Stimulated activated CD8-positive, alpha-beta memory T cell treated with anti-CD3 and anti-CD28 coated beads, Interleukin-7, amount 100 ng/mL, for 48 hours (primary cell): Measurements from ENCODE around the gene SURF2.

Source experiments
- DNase-seq, 2 donors: peaks; one replicate each; pipeline ENCODE4 v3.0.0-alpha.2; 2020; ENCODE audit warnings: low read depth in 1 of 2; ENCODE audit errors: extremely low read depth in 1 of 2

SURF2 gene

DNA sequence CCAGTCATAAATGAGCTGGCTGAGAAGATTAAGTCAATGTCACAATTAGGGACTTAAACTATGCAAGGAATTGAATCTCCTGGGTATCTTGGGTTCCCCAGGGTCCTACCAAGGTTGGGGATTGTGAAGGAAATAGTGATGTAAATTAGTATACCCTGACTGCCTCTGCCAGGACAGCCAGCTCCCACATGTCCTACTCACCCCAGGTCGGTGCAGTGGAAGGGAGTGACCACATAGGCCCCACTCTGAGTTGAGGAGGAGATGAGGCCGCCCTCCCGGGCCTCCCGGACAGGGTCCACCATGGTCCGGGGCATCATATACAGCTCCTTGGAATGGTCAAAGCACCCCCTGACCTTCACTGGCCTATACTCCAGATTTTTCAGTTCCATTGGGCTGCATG, 2.8 kb upstream of the SURF2 start:
- no peak for DNase-seq

GRCh38 chr9:133354766-133355165, 1.6 kb upstream of the SURF2 start:
- no peak for DNase-seq

GRCh38 chr9:133355881-133356357, 431 bp upstream of the SURF2 start:
- no peak for DNase-seq

DNA sequence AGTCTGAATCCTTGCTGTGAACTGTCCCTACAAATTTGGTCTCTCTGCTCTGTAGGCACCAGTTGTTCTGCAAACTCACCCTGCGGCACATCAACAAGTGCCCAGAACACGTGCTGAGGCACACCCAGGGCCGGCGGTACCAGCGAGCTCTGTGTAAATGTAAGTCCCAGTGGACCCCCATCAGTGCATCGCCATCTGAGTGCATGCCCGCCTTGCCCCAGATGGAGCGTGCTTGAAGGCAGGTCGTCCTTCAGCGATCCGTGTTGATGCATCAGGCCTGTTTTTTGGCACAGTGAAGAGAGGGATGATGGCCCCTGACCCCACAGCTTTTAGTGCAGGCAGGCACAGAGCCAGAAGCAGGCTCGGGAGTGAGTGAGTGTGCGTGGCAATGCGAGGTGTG, 1.3 kb downstream of the SURF2 start:
- no peak for DNase-seq

DNA sequence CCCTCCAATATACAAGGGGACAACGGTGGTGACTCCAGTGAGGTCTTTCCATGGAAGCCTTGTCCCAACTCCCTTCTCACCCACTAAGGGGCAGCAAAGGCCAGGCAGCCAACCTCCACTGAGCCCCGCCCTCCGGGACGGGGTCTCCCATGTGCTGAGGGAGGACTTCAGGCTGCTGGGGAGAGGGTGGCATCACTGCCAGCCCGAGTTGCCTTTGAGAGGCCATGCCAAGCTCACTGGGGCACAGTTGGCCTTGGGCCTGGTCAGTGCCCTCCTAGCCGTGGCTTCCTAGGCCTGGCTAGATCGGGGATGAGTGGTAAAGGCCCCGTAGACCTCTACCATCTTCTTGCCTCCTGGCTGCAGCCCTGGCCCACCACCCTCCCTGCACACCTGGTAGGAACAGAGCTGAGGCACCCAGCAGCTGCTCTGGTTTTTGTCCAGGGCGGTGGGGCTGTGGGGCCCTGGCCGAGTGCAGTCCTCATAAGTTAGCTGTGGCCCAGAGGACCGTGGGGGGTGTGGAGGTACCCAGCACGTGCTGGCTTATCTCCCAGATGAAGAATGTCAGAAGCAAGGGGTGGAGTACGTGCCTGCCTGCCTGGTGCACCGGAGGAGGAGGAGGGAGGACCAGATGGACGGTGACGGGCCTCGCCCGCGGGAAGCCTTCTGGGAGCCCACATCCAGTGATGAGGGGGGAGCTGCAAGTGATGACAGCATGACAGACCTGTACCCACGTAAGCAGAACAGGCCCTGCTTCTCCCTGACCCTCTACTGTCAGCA, 3.2 kb downstream of the SURF2 start:
- no peak for DNase-seq

DNA sequence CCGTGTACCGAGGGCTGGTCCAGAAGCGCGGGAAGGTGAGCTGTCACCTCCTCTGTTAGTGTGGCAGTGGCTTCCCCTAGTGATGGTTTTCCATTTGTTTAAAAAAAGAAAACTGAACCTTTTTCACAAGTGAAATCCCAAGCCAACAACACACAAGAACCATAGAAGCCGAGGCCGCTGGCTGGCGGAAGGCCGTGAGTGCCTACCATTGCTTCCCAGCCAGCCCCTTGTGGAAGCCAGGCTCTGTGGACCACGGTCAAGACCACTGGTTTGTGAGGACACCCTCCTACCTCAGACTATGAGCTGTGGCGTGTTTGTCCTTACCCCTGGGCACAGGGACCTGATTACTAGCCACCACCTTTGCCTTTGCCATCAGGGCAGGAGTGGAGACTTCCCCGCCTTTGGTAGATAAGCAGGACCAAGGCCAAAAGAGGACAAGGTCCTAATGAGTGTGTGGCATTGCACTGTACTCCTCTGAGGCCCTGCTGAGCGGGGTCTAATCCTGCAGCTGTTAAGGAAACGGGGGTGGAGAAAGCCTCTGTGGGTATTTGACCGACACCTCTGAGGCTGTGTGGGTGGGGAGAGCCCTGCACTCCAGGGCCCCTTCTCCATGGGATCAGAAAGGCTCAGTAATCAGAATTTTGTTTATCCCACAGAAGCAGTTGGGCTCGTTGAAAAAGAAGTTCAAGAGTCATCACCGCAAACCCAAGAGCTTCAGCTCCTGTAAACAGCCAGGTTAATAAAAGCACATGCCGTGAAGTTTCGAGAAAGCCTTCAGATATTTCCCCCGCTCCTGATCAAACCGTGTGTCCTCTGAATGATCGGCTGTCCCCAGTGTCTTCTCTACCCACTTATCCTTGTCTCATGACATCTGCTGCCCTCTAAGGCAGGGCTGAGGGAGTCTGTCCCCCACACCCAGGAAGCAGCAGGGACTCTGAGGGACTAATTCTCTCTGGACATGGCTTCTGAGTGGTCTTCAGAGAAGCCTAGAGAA, 4.3 kb downstream of the SURF2 start:
- DNase-seq: no peak

- DNase-seq: no peak
These were observed 5.2 kb downstream of the SURF2 start for GRCh38 chr9:133361507-133362092.

- no peak for DNase-seq
These were observed 6.2 kb downstream of the SURF2 start for GRCh38 chr9:133362359-133363044.

DNA sequence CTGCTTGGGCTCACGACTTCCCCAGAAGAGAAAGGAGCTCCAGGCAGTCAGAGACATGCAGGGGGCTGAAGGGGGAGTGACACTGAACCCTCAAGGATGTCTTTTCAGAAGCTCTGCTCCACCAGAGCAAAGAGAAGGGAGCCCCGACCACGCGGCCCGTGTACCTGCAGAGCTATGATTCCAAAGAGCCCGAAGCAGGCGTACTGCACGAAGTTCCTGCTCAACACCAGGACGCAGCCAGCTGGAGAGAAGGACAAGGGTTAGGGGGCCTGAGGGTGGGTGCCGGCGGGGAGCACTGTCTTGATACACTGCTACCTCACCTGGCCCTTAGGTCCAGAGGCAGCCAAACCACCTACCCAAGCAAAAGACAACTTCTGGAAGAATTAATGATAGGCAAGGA, 10.1 kb downstream of the SURF2 start:
- DNase-seq: no peak

DNA sequence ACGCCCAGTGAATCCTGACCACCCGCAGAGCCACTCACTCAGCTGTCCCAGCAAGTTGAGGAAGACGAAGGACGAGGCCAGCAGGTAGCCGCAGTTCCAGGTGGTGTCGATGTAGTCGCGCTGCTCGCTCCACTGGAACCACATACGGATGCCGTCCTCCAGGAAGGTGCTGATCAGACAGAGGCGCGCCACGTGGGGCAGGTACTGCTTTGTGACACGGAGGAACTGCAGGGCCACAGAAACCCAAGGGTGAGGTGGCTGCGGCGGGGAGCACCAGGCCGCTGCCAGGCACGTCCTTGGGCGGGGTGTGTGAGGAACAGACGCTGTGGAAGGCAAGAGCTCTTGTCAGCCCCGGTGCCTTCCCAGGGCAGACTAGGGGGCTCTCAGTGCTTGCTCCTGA, 10.9 kb downstream of the SURF2 start:
- DNase-seq: no peak

- DNase-seq: no peak
These were observed 11.4 kb downstream of the SURF2 start for GRCh38 chr9:133367778-133368177.

- DNase-seq: no peak
These were observed 12.0 kb downstream of the SURF2 start for GRCh38 chr9:133368249-133368881.

DNA sequence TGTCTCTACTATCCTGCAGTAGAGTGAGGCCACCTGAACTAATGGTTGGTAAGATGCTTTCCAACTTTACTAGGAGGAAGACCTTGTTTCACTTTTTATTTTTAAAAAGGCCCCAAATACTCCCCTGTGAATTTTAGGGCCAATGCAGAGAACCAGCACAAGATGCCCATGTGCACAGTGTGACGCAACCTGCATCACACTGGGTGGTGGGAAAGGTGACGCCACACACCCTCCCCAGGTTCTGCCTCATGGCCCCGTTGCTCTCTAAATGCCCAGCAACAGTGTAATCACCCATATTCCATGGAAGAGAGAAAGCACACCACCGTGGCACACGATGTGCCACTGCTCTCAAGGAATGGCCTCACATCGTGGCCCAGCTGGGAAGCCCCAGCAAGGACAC, 13.1 kb downstream of the SURF2 start:
- DNase-seq: no peak

DNA sequence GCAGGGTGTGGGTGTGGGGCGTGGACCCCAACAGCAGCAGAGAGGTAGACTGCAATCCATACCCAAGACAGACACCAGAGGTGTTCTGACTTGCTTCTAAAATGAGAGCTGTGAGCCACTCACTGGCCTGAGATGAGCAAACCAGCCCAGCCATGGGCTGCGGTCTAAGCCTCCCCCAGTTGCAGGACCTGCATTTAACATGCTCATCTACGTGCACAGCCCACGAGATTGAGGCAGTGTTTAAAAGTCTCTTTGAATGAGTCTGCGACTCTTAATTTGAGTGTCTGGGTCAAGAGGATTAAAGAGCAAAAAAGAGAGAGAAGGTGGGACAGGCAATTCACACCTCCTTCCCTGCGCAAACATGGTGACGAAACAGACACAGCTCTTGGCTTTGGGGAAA, 13.6 kb downstream of the SURF2 start:
- no peak for DNase-seq

GRCh38 chr9:133370685-133371084, 14.3 kb downstream of the SURF2 start:
- DNase-seq: no peak

- peak in 1 of 2 donors; percentile 83 for DNase-seq
These were observed 14.9 kb downstream of the SURF2 start for GRCh38 chr9:133371261-133371711.

DNA sequence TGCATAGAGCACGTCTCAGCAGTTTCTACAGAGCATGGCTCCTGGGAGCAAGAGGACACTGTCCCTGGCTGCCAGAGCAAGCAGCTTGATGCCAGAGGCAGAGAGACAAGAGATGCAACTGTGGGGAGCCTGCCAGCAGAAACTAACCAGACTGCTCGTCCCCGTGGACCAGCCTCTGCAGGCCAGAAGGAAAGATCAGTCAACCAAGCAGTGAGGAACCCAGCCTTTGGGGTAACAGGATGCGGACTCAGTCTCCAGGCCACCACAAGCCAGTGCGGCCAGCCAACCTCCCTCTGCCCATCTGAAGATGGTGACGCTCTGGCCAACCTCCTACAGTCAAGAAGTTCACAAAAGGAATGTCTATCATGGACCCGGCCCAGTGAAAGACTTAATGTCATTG, 15.8 kb downstream of the SURF2 start:
- no peak for DNase-seq

GRCh38 chr9:133374612-133375115, 18.3 kb downstream of the SURF2 start:
- DNase-seq: no peak

GRCh38 chr9:133375116-133375723, 18.9 kb downstream of the SURF2 start:
- no peak for DNase-seq
